GM12865 (cell line): ENCODE data around the gene PGAM1.
"Not testable (repeated sequence)": the region's sequence is repeated elsewhere in the genome, so short reads cannot be mapped to it uniquely, and the experiment has no call there.

ENCODE experiments used
- DNase-seq: peaks from one replicate; pipeline ENCODE4 v3.0.0; 2010; ENCODE audit warnings: low read depth
- H3K4me3 ChIP-seq: 2 replicates; pipeline ENCODE4 v1.5.1; 2011; ENCODE audit warnings: mild to moderate bottlenecking, low read depth, low read length, control low read depth
- CTCF ChIP-seq: IDR thresholded peaks from 2 replicates; pipeline ENCODE4 v1.5.1; 2011; ENCODE audit warnings: low read length, control low read depth, low read depth, inconsistent platforms; ENCODE audit not compliant: insufficient read depth; ENCODE audit errors: missing control alignments

The PGAM1 gene

GRCh38 chr10:97407952-97408248, 18.1 kb upstream of the PGAM1 start:
- H3K4me3 ChIP-seq = no peak overlapping the region
- no peak for DNase-seq
- no peak for TF ChIP-seq CTCF

- no peak overlapping the region for H3K4me3 ChIP-seq
- no peak for TF ChIP-seq CTCF
- no peak for DNase-seq
Observed at GRCh38 chr10:97408496-97408992, 17.4 kb upstream of the PGAM1 start.

GRCh38 chr10:97411406-97411805, 14.6 kb upstream of the PGAM1 start:
- no peak for TF ChIP-seq CTCF
- DNase-seq = no peak
- H3K4me3 ChIP-seq = no peak overlapping the region

- TF ChIP-seq CTCF = no peak
- no peak overlapping the region for H3K4me3 ChIP-seq
- peak; percentile 33 for DNase-seq
Observed at GRCh38 chr10:97412891-97413304, 13.1 kb upstream of the PGAM1 start.

- DNase-seq = no peak
- TF ChIP-seq CTCF = no peak
- no peak overlapping the region for H3K4me3 ChIP-seq
Observed at GRCh38 chr10:97416565-97416964, 9.4 kb upstream of the PGAM1 start.

- H3K4me3 ChIP-seq, DNase-seq: not testable (repeated sequence)
Observed at GRCh38 chr10:97423757-97424098, 2.3 kb upstream of the PGAM1 start.

- peak overlapping the region; percentile 99 for H3K4me3 ChIP-seq
- TF ChIP-seq CTCF = no peak
- DNase-seq = peak; percentile 53
Observed at GRCh38 chr10:97426776-97427570, 982 bp downstream of the PGAM1 start.
